Heart right ventricle (tissue), 16 donors: ENCODE results near the gene MECR. TPM values are rescaled to one million over a fixed set of nuclear protein-coding genes. Genes with fewer than 3 reads are reported as not detected.

ENCODE experiments used
- ATAC-seq, 8 donors: fragments of 200-7000 bp; cut with Tn5 transposase; one replicate each; pipeline ENCODE4 v1.9.1; 2020; ENCODE audit warnings: mild to moderate bottlenecking in 8 of 8, moderate library complexity in 8 of 8, moderate number of reproducible peaks in 1 of 8
- DNase-seq, 2 donors: peaks; one replicate each; pipeline ENCODE4 v3.0.0-alpha.2; 2020
- H3K27ac ChIP-seq, 10 donors: fragments of 200-600 bp; sonication (generic) in 2 of 10; one replicate each; pipeline versions ENCODE4 v1.5.0 to v1.8.0; 2020 to 2022; ENCODE audit warnings: mild to moderate bottlenecking in 3 of 10
- H3K27me3 ChIP-seq, 7 donors: fragments of 200-600 bp; one replicate each; pipeline ENCODE4 v1.8.0; 2021 to 2022; ENCODE audit warnings: mild to moderate bottlenecking in 2 of 7
- H3K36me3 ChIP-seq, 9 donors: fragments of 200-600 bp; sonication (generic) in 1 of 9; one replicate each; pipeline versions ENCODE4 v1.5.0 to v1.8.0; 2020 to 2022; ENCODE audit warnings: mild to moderate bottlenecking in 2 of 9
- H3K4me1 ChIP-seq, 9 donors: fragments of 200-600 bp; sonication (generic) in 1 of 9; one replicate each; pipeline versions ENCODE4 v1.5.0 to v1.8.0; 2020 to 2022; ENCODE audit warnings: mild to moderate bottlenecking in 4 of 9
- H3K4me3 ChIP-seq, 10 donors: fragments of 200-600 bp; sonication (generic) in 2 of 10; one replicate each; pipeline versions ENCODE4 v1.5.0 to v1.8.0; 2020 to 2022; ENCODE audit warnings: mild to moderate bottlenecking in 7 of 10, moderate library complexity in 2 of 10
- H3K9me3 ChIP-seq, 11 donors: fragments of 200-600 bp in 10 of 11; sonication (generic) in 2 of 11; one replicate each; pipeline versions ENCODE4 v1.5.0 to v1.8.0; 2013 to 2022; ENCODE audit warnings: mild to moderate bottlenecking in 2 of 11, control low read depth in 1 of 11, moderate library complexity in 1 of 11
- WGBS, 2 donors: extraction: QIAGEN DNeasy Blood & Tissue Kit; methylation state at CpG; one replicate each; pipeline ENCODE4 v1.1.7; 2013; ENCODE audit warnings: inconsistent platforms in 1 of 2; 5-methylcytosine and 5-hydroxymethylcytosine counted together
- intact Hi-C, 10 donors: fragments of 100-400 bp; cut with DNase I; formaldehyde crosslinking; loops; one replicate each; pipeline versions ENCODE4 v1.11.1 to v1.14.2; 2022
- polyA plus RNA-seq, 2 donors: library from polyadenylated mRNA; stranded (reverse); fragments of 200-250 nt; gene quantifications; one replicate each; pipeline ENCODE4 v1.2.3, GENCODE V29; 2013
- total RNA-seq, 10 donors: library from RNA; stranded (reverse); fragmentation: NEBNext Ultra II Directional in 3 of 10; extraction: Animal tissue kit (Norgen Biotek cat#: 25700) in 3 of 10; gene quantifications; one replicate each; pipeline versions ENCODE4 v1.2.1 to v1.2.4, GENCODE V29; 2021 to 2023
- TF ChIP-seq, protein P1 (sequence below), 9 donors: fragments of 200-600 bp; sonication (generic) in 2 of 9; IDR thresholded peaks; one replicate each; pipeline versions ENCODE4 v1.5.0 to v1.8.0; 2021 to 2022; ENCODE audit warnings: antibody characterized with exemption in 9 of 9, mild to moderate bottlenecking in 5 of 9, moderate library complexity in 1 of 9
- donor health status: Arrhythmogenic right ventricular cardiomyopathy.
- donor health status: ischemic (EF 13 %, LVEDD 7.1; RV severe dilation, severe dysfunction).
- donor health status: healthy with polysubstance abuse.
- donor health status: DM: no; HTN: yes; CAD: no.
- donor health status: DM: no; HTN: no; CAD: no.
- donor health status: ischemic (EF 25% LVEDD 6.9; RV normal size, moderate dysfunction).
- donor health status: ischemic (EF 25% LVEDD 5.7; RV mildly dilated, moderate dysfunction).
- donor health status: healthy.
- donor health status: DM: yes; HTN: yes; CAD: no.
- donor health status: Ischemic cardiomyopathy.
- donor health status: ischemic (EF 35%, LVEDD 5.7; RV mildly dilated, moderate dysfunction).
- donor health status: nonischemic (EF 11% LVEDD 7.7; RV severe dilation, severe dysfunction).
- donor health status: DM: yes; HTN: yes; CAD: no.
- donor health status: PGD.
- donor health status: ischemic (EF 29% LVEDD 5.4; RV normal size, mild dysfunction).
- donor health status: nonischemic (EF 23%, LVEDD 6.1; RV moderate dilation, normal function).

MECR gene
- total and polyA plus RNA-seq, 12 donors: 27.8 to 45.6 (median 38.7) TPM

DNA sequence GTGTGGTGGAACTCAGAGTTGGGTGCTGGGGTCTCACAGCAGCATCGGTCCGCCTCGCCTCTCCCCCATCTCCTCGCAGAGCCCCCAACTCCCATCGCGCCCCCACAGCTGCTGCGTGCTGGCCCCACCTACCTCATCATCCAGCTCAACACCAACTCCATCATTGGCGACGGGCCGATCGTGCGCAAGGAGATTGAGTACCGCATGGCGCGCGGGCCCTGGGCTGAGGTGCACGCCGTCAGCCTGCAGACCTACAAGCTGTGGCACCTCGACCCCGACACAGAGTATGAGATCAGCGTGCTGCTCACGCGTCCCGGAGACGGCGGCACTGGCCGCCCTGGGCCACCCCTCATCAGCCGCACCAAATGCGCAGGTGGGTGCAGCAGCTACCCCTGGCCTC is 29.8 kb upstream of the MECR start:
- peak overlapping the region in 6 of 10 donors; percentile 58 to 67 (median 60) for H3K4me3 ChIP-seq
- intact Hi-C loops: no loop called here
- H3K27ac ChIP-seq: no peak overlapping the region
- 50% methylated on average over 27 to 29 of the region's 29 CpGs for WGBS, 2 donors
- TF ChIP-seq, protein P1, sequence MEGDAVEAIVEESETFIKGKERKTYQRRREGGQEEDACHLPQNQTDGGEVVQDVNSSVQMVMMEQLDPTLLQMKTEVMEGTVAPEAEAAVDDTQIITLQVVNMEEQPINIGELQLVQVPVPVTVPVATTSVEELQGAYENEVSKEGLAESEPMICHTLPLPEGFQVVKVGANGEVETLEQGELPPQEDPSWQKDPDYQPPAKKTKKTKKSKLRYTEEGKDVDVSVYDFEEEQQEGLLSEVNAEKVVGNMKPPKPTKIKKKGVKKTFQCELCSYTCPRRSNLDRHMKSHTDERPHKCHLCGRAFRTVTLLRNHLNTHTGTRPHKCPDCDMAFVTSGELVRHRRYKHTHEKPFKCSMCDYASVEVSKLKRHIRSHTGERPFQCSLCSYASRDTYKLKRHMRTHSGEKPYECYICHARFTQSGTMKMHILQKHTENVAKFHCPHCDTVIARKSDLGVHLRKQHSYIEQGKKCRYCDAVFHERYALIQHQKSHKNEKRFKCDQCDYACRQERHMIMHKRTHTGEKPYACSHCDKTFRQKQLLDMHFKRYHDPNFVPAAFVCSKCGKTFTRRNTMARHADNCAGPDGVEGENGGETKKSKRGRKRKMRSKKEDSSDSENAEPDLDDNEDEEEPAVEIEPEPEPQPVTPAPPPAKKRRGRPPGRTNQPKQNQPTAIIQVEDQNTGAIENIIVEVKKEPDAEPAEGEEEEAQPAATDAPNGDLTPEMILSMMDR (IDR thresholded peaks at IDR 0.05): no peak
- H3K9me3 ChIP-seq: peaks cover 0 to 6% (median 0%) of the 10 kb centered on the region in 11 donors
- peaks cover 0 to 48% (median 16%) of the 10 kb centered on the region in 7 donors for H3K27me3 ChIP-seq
- no peaks in the 10 kb centered on the region for H3K36me3 ChIP-seq
- ATAC-seq (peak in 1 of 8 donors; percentile 23), DNase-seq (no peak)
- peaks cover 0 to 13% (median 10%) of the 10 kb centered on the region in 9 donors for H3K4me1 ChIP-seq

DNA sequence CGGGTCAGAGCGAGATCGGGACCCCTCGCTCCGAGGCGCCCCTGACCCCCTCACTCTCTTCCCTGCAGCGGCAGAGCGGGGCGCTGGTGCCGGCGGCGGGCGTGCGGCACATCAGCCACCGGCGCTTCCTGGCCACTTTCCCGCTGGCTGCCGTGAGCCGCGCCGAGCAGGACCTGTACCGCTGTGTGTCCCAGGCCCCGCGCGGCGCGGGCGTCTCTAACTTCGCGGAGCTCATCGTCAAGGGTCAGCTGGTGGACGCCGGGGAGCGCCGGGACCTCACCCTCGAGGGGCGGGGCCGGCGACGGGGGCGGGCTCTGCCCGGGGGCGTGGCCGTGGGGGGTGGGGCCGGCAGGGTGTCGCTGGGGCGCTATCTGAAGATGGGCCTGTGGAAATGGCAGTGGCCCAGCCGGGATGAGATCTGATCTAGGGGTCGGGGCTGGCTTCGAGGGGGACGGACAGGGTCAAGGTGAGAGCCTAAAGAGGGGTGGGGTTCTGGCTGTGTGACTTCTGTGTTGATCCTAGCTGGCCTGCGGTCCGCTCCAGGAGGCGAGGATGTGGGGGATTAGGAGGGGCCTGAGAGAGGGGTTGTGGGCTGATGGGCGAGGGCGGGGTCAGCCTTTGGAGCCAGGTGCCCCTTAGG is 29.2 kb upstream of the MECR start:
- H3K4me3 ChIP-seq: peak overlapping the region in 9 of 10 donors; percentile 39 to 67 (median 59)
- peak; percentile 72 to 91 (median 84) for ATAC-seq
- peaks cover 0 to 48% (median 16%) of the 10 kb centered on the region in 7 donors for H3K27me3 ChIP-seq
- peaks cover 0 to 13% (median 10%) of the 10 kb centered on the region in 9 donors for H3K4me1 ChIP-seq
- DNase-seq: peak; percentile 30 to 71
- H3K36me3 ChIP-seq: no peaks in the 10 kb centered on the region
- peaks cover 0 to 6% (median 0%) of the 10 kb centered on the region in 11 donors for H3K9me3 ChIP-seq
- TF ChIP-seq, protein P1 (IDR thresholded peaks at IDR 0.05): no peak
- peak overlapping the region in 2 of 10 donors; percentile 17 to 37 for H3K27ac ChIP-seq
- intact Hi-C loops: no loop called here
- 2 to 3% methylated on average over 53 to 56 of the region's 56 CpGs for WGBS, 2 donors

DNA sequence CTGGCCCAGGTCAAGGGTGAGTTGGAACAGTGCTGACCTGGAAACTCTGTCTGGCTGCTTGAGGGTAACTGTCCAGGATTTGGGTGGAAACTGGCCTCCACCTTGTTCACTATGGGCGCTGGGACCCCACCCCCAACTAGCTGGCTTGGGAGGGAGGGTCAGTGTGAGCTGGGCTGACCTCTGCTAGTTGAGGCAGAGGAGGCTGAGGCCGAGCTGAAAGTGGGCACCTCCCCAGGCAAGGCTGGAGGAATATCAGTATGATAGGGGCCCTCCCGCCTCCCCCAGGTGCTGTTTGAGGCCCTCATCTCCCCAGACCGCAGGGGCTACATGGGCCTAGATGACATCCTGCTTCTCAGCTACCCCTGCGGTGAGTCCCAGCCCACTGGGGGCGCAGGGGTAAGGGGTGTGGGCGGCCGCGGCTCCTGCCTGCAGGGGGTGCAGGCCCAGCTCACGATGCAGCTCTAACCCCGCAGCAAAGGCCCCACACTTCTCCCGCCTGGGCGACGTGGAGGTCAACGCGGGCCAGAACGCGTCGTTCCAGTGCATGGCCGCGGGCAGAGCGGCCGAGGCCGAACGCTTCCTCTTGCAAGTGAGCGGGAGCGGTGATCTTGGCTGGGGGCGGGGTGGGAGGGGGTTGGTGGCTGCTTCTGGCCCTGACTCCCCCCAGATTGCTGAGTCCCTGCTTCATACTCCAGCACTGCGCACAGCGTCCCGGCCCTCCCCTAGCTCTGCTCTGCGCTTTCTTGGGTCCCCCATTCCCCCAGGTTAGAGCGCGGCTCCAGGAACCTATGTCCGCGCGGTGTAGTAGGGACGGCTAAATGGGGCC is 28.5 kb upstream of the MECR start:
- DNase-seq (no peak), ATAC-seq (peak; percentile 35 to 70 (median 55))
- Histone ChIP-seq H3K4me3 (peak overlapping the region in 9 of 10 donors; percentile 39 to 67 (median 59)), H3K4me1 (peaks cover 0 to 13% (median 10%) of the 10 kb centered on the region in 9 donors), H3K27ac (peak overlapping the region in 2 of 10 donors; percentile 17 to 37), H3K9me3 (peaks cover 0 to 2% (median 0%) of the 10 kb centered on the region in 11 donors), H3K27me3 (peaks cover 0 to 48% (median 16%) of the 10 kb centered on the region in 7 donors), H3K36me3 (no peaks in the 10 kb centered on the region)
- TF ChIP-seq, protein P1 (IDR thresholded peaks at IDR 0.05): no peak
- intact Hi-C loops: no loop called here
- 15 to 17% methylated on average over 36 to 38 of the region's 38 CpGs for WGBS, 2 donors

DNA sequence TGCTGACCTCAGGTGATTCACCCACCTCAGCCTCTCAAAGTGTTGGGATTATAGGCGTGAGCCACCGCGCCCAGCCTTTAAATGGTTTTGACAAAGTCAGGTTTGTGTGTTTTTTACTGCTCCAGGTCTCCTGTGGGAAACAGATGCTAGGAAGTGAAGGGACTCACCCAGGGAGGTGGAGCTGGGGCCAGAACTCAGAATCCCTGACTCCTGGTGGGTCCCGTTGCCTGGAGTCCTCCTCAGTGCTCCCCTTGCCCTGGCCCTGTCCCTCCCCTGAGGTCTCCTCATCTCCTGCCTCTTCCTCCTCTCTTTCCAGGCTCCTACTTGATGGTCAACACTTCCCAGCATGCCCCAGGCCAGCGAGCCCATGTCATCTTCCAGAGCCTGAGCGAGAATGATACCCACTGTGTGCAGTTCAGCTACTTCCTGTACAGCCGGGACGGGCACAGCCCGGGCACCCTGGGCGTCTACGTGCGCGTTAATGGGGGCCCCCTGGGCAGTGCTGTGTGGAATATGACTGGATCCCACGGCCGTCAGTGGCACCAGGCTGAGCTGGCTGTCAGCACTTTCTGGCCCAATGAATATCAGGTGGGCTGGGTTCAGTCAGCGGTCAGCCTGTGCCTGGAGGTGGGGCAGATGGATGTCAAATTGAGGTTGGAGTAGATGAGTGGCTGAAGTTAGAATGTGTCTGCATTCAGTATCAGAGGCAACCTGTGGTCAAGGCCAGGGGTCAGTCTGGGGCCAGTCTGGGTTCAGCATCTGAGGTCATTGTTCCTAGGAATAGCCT is 27.6 kb upstream of the MECR start:
- TF ChIP-seq, protein P1 (IDR thresholded peaks at IDR 0.05): no peak
- 84 to 88% methylated on average over 16 of the region's 16 CpGs for WGBS, 2 donors
- no peak overlapping the region for H3K4me3 ChIP-seq
- ATAC-seq (peak in 2 of 8 donors; percentile 4 to 19), DNase-seq (no peak)
- no peaks in the 10 kb centered on the region for H3K9me3 ChIP-seq
- intact Hi-C loops: no loop called here
- no peaks in the 10 kb centered on the region for H3K36me3 ChIP-seq
- peaks cover 0 to 48% (median 16%) of the 10 kb centered on the region in 7 donors for H3K27me3 ChIP-seq
- H3K27ac ChIP-seq: no peak overlapping the region
- peaks cover 0 to 13% (median 10%) of the 10 kb centered on the region in 9 donors for H3K4me1 ChIP-seq
